ENCODE results near the gene HOXC10.

Gene HOXC10

GRCh38 chr12:53992377-53992889 is 7.5 kb downstream of the HOXC10 start:
- no peak for DNase-seq

- DNase-seq: no peak
These were observed 8.4 kb downstream of the HOXC10 start for GRCh38 chr12:53993162-53994008.

- no peak for DNase-seq
These were observed 9.0 kb downstream of the HOXC10 start for GRCh38 chr12:53994009-53994263.

- no peak for DNase-seq
These were observed 9.5 kb downstream of the HOXC10 start for GRCh38 chr12:53994264-53995001.

GRCh38 chr12:53995002-53995377 is 10.0 kb downstream of the HOXC10 start:
- no peak for DNase-seq

- no peak for DNase-seq
These were observed 10.7 kb downstream of the HOXC10 start for GRCh38 chr12:53995378-53996239.

- no peak for DNase-seq
These were observed 11.6 kb downstream of the HOXC10 start for GRCh38 chr12:53996240-53997203.

GRCh38 chr12:53997204-53998109 is 12.5 kb downstream of the HOXC10 start:
- no peak for DNase-seq

- DNase-seq: no peak
These were observed 13.4 kb downstream of the HOXC10 start for GRCh38 chr12:53998110-53998899.

- no peak for DNase-seq
These were observed 13.9 kb downstream of the HOXC10 start for GRCh38 chr12:53998900-53999236.

- no peak for DNase-seq
These were observed 14.7 kb downstream of the HOXC10 start for GRCh38 chr12:53999559-54000115.

GRCh38 chr12:54000116-54001114 is 15.5 kb downstream of the HOXC10 start, which contains the start of gene HOXC9:
TSS of gene HOXC9 (plus strand) at chr12:54000161. CDS start at chr12:54000189, 28 bp downstream.
- DNase-seq: no peak

- no peak for DNase-seq
These were observed 16.6 kb downstream of the HOXC10 start for GRCh38 chr12:54001283-54002187.

GRCh38 chr12:54002278-54002914 is 17.4 kb downstream of the HOXC10 start:
- DNase-seq: no peak

GRCh38 chr12:54002915-54003389 is 18.0 kb downstream of the HOXC10 start:
- DNase-seq: no peak

GRCh38 chr12:54003625-54004024 is 18.7 kb downstream of the HOXC10 start:
- DNase-seq: no peak

Measured in SIG-M5 (cell line).